IPS-11a (cell line): Measurements from ENCODE around the gene KRTAP9-3.
"Not testable (repeated sequence)": the region's sequence is repeated elsewhere in the genome, so short reads cannot be mapped to it uniquely, and the experiment has no call there.

Experiments
- H3K4me3 ChIP-seq: one replicate; pipeline ENCODE4 v1.5.1; 2013; ENCODE audit warnings: low read depth, low read length, control low read depth

KRTAP9-3 gene

DNA sequence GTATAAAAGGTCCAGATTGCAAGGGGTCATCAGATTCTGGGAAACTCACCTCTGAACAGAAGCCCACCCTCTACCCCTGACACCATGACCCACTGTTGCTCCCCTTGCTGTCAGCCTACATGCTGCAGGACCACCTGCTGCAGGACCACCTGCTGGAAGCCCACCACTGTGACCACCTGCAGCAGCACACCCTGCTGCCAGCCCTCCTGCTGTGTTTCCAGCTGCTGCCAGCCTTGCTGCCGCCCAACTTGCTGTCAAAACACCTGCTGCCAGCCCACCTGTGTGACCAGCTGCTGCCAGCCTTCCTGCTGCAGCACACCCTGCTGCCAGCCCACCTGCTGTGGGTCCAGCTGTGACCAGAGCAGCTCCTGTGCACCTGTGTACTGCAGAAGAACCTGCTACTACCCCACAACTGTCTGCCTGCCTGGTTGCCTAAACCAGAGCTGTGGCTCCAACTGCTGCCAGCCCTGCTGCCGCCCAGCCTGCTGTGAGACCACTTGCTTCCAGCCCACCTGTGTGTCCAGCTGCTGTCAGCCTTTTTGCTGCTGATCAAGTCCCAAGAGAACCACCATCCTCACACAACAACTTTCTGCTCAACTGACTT is 17.5 kb downstream of the KRTAP9-3 start, which contains the start of gene KRTAP9-4:
TSS of gene KRTAP9-4 (plus strand) at position 51 of the 604 bp plus-strand sequence. CDS start at position 85, 34 bp downstream.
- not testable (repeated sequence) for H3K4me3 ChIP-seq

DNA sequence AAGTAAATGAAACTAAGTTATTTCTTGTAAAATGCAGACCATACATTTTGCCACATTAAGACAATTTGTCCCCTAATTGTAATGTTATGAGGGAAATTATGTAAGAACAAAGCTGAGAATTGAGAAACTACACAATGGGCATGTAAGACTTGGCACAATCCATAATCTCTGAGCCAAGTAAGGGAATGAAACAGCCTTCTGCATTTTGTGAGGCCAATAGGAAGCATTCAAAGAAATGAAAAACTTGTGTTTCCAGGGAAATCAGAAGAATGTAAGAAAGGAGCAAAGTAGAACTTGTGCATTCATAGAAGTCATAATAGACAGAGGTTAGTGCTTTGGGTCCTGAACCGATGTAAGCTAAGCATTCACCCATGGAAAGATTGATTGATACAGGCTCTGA is 19.0 kb downstream of the KRTAP9-3 start:
- H3K4me3 ChIP-seq: no peak overlapping the region

DNA sequence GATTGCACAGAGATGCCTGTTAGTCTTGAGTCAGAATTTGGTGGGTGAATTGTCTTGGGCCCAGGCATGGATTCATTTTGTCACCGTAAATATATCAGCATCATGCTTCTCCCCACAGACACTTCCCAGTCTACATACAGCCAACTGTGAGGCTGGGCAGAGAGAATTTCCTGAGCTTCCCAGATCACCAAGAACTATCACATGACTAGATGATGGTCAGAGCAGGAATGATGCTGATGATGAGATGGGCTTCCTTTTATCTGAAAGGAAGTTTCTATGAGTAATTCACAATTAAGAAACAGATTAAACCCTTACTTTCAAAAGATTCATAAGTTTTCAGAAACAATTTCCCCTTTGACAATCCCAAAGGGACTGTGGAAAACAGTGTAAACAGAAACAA is 22.6 kb downstream of the KRTAP9-3 start:
- no peak overlapping the region for H3K4me3 ChIP-seq

DNA sequence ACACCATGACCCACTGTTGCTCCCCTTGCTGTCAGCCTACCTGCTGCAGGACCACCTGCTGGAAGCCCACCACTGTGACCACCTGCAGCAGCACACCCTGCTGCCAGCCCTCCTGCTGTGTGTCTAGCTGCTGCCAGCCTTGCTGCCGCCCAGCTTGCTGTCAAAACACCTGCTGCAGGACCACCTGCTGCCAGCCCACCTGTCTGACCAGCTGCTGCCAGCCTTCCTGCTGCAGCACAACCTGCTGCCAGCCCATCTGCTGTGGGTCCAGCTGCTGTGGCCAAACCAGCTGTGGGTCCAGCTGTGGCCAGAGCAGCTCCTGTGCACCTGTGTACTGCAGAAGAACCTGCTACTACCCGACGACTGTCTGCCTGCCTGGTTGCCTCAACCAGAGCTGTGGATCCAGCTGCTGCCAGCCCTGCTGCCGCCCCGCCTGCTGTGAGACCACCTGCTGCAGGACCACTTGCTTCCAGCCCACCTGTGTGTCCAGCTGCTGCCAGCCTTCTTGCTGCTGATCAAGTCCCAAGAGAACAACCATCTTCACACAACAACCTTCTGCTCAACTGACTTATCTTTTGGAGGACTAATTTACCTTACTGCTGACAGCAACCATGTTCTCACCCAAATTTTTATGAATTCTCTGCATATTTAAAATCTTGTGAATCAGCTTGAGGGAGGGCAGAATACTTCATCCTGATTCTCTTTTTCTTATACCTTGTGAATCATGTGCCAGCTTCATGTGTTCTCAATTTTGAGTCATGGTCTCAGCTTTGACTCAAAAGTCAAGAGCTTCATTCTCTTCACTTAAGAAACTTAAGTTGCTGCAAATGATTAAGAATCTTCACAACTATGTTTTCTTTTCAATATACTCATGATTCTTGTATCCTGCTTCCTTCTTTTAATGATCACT is 23.4 kb downstream of the KRTAP9-3 start, which contains the start of gene KRTAP9-9:
TSS of gene KRTAP9-9 (plus strand) at position 4 of the 910 bp plus-strand sequence.
- H3K4me3 ChIP-seq: not testable (repeated sequence)

DNA sequence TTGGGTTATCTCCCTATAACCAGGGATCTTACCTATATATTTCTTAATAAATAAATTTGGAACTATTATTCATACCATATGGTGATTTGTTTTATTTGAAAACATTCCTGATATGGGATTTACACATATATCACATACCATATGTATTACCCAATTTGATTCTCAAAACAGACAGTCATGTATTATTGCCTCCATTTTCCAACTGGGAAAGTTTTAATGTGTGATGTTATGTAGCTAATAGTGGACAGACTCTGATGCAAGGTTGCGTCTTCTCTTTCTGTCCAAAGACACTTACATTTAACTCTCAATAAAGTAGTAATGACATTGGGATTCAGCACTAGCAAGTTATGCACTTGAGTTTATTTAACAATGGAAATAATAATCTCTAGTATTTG is 24.0 kb downstream of the KRTAP9-3 start:
- H3K4me3 ChIP-seq: no peak overlapping the region

DNA sequence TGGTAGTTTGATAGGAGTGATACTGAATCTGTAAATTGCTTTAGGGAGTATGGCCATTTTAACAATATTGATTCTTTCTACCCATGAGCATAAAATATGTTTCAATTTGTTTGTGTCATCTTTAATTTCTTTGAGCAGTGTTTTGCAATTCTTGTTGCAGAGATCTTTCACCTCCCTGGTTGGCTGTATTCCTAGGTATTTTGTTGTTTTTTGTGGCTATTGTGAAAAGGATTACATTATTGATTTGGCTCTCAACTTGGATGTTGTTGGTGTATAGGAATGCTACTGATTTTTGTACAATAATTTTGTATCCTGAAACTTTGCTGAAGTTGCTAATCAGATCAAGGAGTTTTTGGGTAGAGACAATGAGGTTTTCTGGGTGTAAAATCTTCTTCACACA is 26.2 kb downstream of the KRTAP9-3 start:
- H3K4me3 ChIP-seq: no peak overlapping the region

DNA sequence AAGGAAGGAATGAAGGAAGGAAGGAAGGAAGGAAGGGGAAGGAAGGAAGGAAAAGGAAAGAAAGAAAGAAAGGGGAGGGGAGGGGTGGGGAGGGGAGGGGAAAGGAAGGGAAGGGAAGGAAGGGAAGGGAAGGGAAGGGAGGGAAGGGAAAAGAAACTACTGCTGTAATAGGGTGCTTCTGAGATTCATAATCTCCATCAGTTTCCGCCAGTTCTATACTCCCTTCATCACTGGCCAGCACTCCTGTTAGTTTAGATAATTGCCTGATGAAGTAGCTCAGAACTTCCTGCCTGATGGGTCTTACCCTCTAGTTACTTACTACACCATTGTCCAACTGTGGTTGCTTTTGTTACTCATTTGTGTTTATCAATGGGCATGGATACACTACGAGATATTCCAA is 31.0 kb downstream of the KRTAP9-3 start:
- H3K4me3 ChIP-seq: no peak overlapping the region

DNA sequence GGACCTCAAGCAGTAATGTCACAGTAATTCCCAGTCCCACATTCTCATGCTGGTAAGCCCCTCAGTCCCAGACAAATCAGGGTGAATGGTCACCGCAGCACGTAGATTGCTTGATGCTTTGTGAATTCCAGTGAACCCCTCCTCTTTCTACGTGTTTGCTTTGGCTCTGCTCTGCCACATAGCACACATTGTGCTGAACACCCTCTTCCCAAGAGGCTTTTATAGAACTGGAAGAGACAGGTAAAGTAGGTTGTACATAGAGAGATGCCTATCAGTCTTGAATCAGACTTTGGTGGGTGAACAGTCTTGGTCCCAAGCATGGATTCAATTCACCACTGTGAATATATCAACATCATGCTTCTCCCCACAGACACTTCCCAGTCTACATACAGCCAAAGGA is 32.4 kb downstream of the KRTAP9-3 start:
- H3K4me3 ChIP-seq: no peak overlapping the region

DNA sequence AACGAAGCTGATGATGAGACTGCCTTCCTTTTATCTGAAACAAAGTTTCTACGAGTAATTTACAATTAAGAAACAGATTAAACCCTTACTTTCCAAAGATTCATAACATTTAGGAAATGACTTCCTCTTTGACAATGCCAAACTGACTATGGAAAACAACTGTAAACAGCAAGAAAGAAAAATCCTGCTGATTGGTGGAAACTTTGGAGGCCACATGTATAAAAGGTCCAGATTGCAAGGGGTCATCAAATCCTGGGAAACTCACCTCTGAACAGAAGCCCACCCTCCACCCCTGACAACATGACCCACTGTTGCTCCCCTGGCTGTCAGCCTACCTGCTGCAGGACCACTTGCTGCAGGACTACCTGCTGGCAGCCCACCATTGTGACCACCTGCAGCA is 32.8 kb downstream of the KRTAP9-3 start, which contains the start of gene KRTAP9-6:
TSS of gene KRTAP9-6 (plus strand) at position 301 of the 400 bp plus-strand sequence. CDS start at position 301, 0 bp downstream.
- H3K4me3 ChIP-seq: no peak within 1 kb of the TSS

DNA sequence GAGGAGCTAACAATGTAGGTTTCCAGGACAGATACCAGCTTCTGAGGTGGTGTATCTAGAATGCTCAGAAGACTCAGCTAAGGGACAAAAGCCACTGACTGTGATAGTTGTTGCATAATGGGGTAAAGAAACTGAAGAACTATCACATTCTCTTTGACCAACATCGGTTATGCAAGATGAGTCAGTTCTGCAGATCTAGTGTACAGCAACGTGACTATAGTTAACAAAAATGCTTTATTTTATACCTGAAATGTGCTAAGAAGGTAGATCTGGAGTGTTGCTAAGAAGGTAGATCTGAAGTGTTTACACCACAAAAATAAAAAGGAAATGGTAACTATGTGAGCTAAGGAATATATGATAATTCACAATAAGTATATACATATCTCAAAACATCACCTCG is 35.5 kb downstream of the KRTAP9-3 start:
- H3K4me3 ChIP-seq: no peak overlapping the region

DNA sequence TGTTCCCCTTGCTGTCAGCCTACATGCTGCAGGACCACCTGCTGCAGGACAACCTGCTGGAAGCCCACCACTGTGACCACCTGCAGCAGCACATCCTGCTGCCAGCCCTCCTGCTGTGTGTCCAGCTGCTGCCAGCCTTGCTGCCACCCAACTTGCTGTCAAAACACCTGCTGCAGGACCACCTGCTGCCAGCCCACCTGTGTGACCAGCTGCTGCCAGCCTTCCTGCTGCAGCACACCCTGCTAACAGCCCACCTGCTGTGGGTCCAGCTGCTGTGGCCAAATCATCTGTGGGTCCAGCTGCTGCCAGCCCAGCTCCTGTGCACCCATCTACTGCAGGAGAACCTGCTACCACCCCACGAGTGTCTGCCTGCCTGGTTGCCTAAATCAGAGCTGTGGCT is 39.1 kb downstream of the KRTAP9-3 start:
- H3K4me3 ChIP-seq: not testable (repeated sequence)

DNA sequence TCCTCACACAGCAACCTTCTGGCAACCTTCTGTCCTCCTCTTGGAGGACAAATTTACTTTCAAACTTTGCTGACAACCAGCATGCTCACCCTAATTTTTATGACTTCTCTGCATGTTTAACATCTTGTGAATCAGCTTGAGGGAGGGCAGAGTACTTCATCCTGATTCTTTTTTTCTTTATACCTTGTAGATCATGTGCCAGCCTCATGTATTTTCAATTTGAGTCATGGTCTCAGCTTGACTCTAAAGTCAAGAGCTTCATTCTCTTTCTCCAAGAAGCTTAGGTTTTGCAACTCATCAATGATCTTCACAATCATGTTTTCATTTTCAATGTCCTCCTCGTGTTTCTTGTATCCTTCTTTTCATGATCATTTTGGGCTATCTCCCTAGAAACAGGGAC is 39.6 kb downstream of the KRTAP9-3 start:
- no peak overlapping the region for H3K4me3 ChIP-seq

DNA sequence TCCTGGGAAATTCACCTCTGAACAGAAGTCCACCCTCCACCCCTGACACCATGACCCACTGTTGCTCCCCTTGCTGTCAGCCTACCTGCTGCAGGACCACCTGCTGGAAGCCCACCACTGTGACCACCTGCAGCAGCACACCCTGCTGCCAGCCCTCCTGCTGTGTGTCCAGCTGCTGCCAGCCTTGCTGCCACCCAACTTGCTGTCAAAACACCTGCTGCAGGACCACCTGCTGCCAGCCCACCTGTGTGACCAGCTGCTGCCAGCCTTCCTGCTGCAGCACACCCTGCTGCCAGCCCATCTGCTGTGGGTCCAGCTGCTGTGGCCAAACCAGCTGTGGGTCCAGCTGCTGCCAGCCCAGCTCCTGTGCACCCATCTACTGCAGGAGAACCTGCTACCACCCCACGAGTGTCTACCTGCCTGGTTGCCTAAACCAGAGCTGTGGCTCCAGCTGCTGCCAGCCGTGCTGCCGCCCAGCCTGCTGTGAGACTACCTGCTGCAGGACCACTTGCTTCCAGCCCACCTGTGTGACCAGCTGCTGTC is 43.5 kb downstream of the KRTAP9-3 start, which contains the start of gene KRTAP9-7:
TSS of gene KRTAP9-7 (plus strand) at position 51 of the 543 bp plus-strand sequence. CDS start at position 51, 0 bp downstream.
- not testable (repeated sequence) for H3K4me3 ChIP-seq

DNA sequence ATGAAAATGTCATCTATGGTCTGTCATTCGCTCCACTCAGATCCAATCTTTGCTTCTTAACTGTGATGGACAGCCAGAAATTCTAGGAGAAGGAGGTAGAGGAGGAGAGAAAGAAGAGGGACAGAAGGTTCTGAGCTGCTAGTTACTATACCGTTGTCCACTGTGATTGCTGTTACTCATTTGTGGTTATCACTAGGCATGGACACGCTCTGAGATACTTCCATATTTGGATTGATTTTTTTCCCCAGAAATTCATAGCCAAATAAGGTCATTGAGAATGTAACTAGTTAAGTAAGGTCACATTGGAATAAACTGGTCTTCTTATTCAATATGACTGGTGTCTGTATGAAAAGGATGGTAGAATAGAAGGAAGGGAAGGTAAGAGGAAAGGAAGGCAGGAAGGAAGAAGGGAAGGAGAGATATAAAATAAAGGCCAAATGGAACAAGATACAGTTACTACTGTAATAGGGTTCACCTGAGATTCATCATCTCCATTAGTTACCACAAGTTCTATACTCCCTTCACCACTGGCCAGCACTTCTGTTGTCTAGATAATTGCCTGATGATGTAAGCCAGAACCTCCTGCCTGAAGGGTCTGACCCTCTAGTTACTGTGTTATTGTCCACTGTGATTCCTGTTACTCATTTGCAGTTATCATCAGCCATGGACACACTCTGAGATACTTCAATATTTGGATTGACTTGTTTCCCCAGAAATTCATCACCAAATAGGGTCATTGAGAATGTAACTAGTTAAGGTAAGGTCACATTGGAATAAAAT is 46.1 kb downstream of the KRTAP9-3 start:
- no peak overlapping the region for H3K4me3 ChIP-seq
